HEK293 (cell line): ENCODE results near the gene DCAF4.

Experiments used
- EGR2 ChIP-seq: fragments of 450-650 bp; formaldehyde crosslinking; IDR thresholded peaks from 2 replicates; pipeline ENCODE4 v1.5.1; 2016; ENCODE audit warnings: low read depth, missing biosample characterization, missing genetic modification characterization
- HOXA7 ChIP-seq: sonication (generic); formaldehyde crosslinking; IDR thresholded peaks from 2 replicates; pipeline ENCODE4 v1.8.1; 2022; ENCODE audit warnings: missing genetic modification reagents, borderline replicate concordance
- IKZF3 ChIP-seq: fragments of 450-650 bp; IDR thresholded peaks from 2 replicates; pipeline ENCODE4 v1.5.0; 2018; ENCODE audit warnings: missing biosample characterization, mild to moderate bottlenecking, missing genetic modification characterization, moderate library complexity
- KLF9 ChIP-seq: fragments of 450-650 bp; formaldehyde crosslinking; IDR thresholded peaks from 2 replicates; pipeline ENCODE4 v1.5.1; 2016; ENCODE audit warnings: missing biosample characterization, missing genetic modification characterization, low read depth
- MZF1 ChIP-seq: fragments of 450-650 bp; formaldehyde crosslinking; IDR thresholded peaks from 2 replicates; pipeline ENCODE4 v1.5.1; 2017; ENCODE audit warnings: missing biosample characterization, missing genetic modification characterization, borderline replicate concordance
- OSR2 ChIP-seq: fragments of 450-650 bp; formaldehyde crosslinking; IDR thresholded peaks from 2 replicates; pipeline ENCODE4 v1.5.1; 2016; ENCODE audit warnings: missing biosample characterization, missing genetic modification characterization
- SP3 ChIP-seq: fragments of 450-650 bp; formaldehyde crosslinking; IDR thresholded peaks from 2 replicates; pipeline ENCODE4 v1.5.1; 2016; ENCODE audit warnings: missing biosample characterization, missing genetic modification characterization
- TRIM28 ChIP-seq: IDR thresholded peaks from 2 replicates; pipeline ENCODE4 v1.6.1; 2011; ENCODE audit warnings: low read length, control low read depth, borderline replicate concordance
- YY2 ChIP-seq: fragments of 450-650 bp; formaldehyde crosslinking; IDR thresholded peaks from 2 replicates; pipeline ENCODE4 v1.5.1; 2016; ENCODE audit warnings: missing biosample characterization, missing genetic modification characterization
- ZBTB17 ChIP-seq: fragments of 450-650 bp; formaldehyde crosslinking; IDR thresholded peaks from 2 replicates; pipeline ENCODE4 v1.5.1; 2016; ENCODE audit warnings: missing biosample characterization, missing genetic modification characterization
- ZFP3 ChIP-seq: fragments of 450-650 bp; formaldehyde crosslinking; IDR thresholded peaks from 2 replicates; pipeline ENCODE4 v1.5.1; 2016; ENCODE audit warnings: low read depth, missing biosample characterization, missing genetic modification characterization
- ZFP41 ChIP-seq: fragments of 450-650 bp; formaldehyde crosslinking; IDR thresholded peaks from 2 replicates; pipeline ENCODE4 v1.5.1; 2016; ENCODE audit warnings: missing biosample characterization, missing genetic modification characterization, borderline replicate concordance
- ZFP69B ChIP-seq: fragments of 450-650 bp; formaldehyde crosslinking; IDR thresholded peaks from 2 replicates; pipeline ENCODE4 v1.5.1; 2016; ENCODE audit warnings: missing biosample characterization, missing genetic modification characterization
- ZIC2 ChIP-seq: fragments of 450-650 bp; formaldehyde crosslinking; IDR thresholded peaks from 2 replicates; pipeline ENCODE4 v1.5.1; 2016; ENCODE audit warnings: missing biosample characterization, missing genetic modification characterization
- ZNF140 ChIP-seq: fragments of 450-650 bp; formaldehyde crosslinking; IDR thresholded peaks from 2 replicates; pipeline ENCODE4 v1.5.1; 2016; ENCODE audit warnings: missing biosample characterization, missing genetic modification characterization
- ZNF157 ChIP-seq: fragments of 450-650 bp; formaldehyde crosslinking; IDR thresholded peaks from 2 replicates; pipeline ENCODE4 v1.5.1; 2016; ENCODE audit warnings: missing biosample characterization, missing genetic modification characterization
- ZNF169 ChIP-seq: fragments of 450-650 bp; formaldehyde crosslinking; IDR thresholded peaks from 2 replicates; pipeline ENCODE4 v1.5.1; 2016; ENCODE audit warnings: missing biosample characterization, missing genetic modification characterization
- ZNF175 ChIP-seq: fragments of 450-650 bp; formaldehyde crosslinking; IDR thresholded peaks from 2 replicates; pipeline ENCODE4 v1.5.1; 2016; ENCODE audit warnings: missing biosample characterization, missing genetic modification characterization
- ZNF211 ChIP-seq: fragments of 450-650 bp; formaldehyde crosslinking; IDR thresholded peaks from 2 replicates; pipeline ENCODE4 v1.5.1; 2016; ENCODE audit warnings: low read depth, missing biosample characterization, missing genetic modification characterization
- ZNF221 ChIP-seq: fragments of 450-650 bp; formaldehyde crosslinking; IDR thresholded peaks from 2 replicates; pipeline ENCODE4 v1.5.1; 2017; ENCODE audit warnings: missing biosample characterization, missing genetic modification characterization, borderline replicate concordance
- ZNF311 ChIP-seq: fragments of 450-650 bp; formaldehyde crosslinking; IDR thresholded peaks from 2 replicates; pipeline ENCODE4 v1.5.1; 2017; ENCODE audit warnings: missing biosample characterization, missing genetic modification characterization, borderline replicate concordance
- ZNF350 ChIP-seq: fragments of 450-650 bp; formaldehyde crosslinking; IDR thresholded peaks from 2 replicates; pipeline ENCODE4 v1.5.0; 2017; ENCODE audit warnings: missing biosample characterization, mild to moderate bottlenecking, missing genetic modification characterization
- ZNF560 ChIP-seq: fragments of 450-650 bp; formaldehyde crosslinking; IDR thresholded peaks from 2 replicates; pipeline ENCODE4 v1.5.1; 2017; ENCODE audit warnings: missing biosample characterization, missing genetic modification characterization, borderline replicate concordance
- ZNF596 ChIP-seq: fragments of 450-650 bp; IDR thresholded peaks from 2 replicates; pipeline ENCODE4 v1.5.0; 2018; ENCODE audit warnings: missing biosample characterization, mild to moderate bottlenecking, missing genetic modification characterization, moderate library complexity
- ZNF621 ChIP-seq: fragments of 450-650 bp; formaldehyde crosslinking; IDR thresholded peaks from 2 replicates; pipeline ENCODE4 v1.5.1; 2017; ENCODE audit warnings: missing biosample characterization, missing genetic modification characterization
- ZNF623 ChIP-seq: fragments of 450-650 bp; formaldehyde crosslinking; IDR thresholded peaks from 2 replicates; pipeline ENCODE4 v1.5.1; 2016; ENCODE audit warnings: missing biosample characterization, missing genetic modification characterization
- ZNF624 ChIP-seq: fragments of 450-650 bp; formaldehyde crosslinking; IDR thresholded peaks from 2 replicates; pipeline ENCODE4 v1.5.1; 2017; ENCODE audit warnings: missing biosample characterization, missing genetic modification characterization
- ZNF626 ChIP-seq: fragments of 450-650 bp; sonication (Bioruptor Pico); formaldehyde crosslinking; IDR thresholded peaks from 2 replicates; pipeline ENCODE4 v1.5.1; 2018; ENCODE audit warnings: missing biosample characterization, missing genetic modification characterization, inconsistent platforms
- ZNF660 ChIP-seq: fragments of 450-650 bp; IDR thresholded peaks from 2 replicates; pipeline ENCODE4 v1.5.1; 2018; ENCODE audit warnings: missing biosample characterization, mild to moderate bottlenecking, missing genetic modification characterization
- ZNF768 ChIP-seq: fragments of 450-650 bp; formaldehyde crosslinking; IDR thresholded peaks from 2 replicates; pipeline ENCODE4 v1.5.1; 2018; ENCODE audit warnings: missing biosample characterization, mild to moderate bottlenecking, missing genetic modification characterization
- ZNF776 ChIP-seq: fragments of 450-650 bp; formaldehyde crosslinking; IDR thresholded peaks from 2 replicates; pipeline ENCODE4 v1.5.0; 2017; ENCODE audit warnings: missing biosample characterization, missing genetic modification characterization, borderline replicate concordance
- ZNF792 ChIP-seq: fragments of 450-650 bp; formaldehyde crosslinking; IDR thresholded peaks from 2 replicates; pipeline ENCODE4 v1.5.1; 2016; ENCODE audit warnings: missing biosample characterization, missing genetic modification characterization
- ZSCAN23 ChIP-seq: fragments of 450-650 bp; formaldehyde crosslinking; IDR thresholded peaks from 2 replicates; pipeline ENCODE4 v1.5.1; 2016; ENCODE audit warnings: missing biosample characterization, missing genetic modification characterization
- ZSCAN30 ChIP-seq: fragments of 450-650 bp; IDR thresholded peaks from 2 replicates; pipeline ENCODE4 v1.5.1; 2018; ENCODE audit warnings: missing biosample characterization, mild to moderate bottlenecking, missing genetic modification characterization, moderate library complexity
- ZXDB ChIP-seq: fragments of 450-650 bp; formaldehyde crosslinking; IDR thresholded peaks from 2 replicates; pipeline ENCODE4 v1.5.1; 2016; ENCODE audit warnings: missing biosample characterization, missing genetic modification characterization
- TF ChIP-seq, protein P1 (sequence below): fragments of 450-650 bp; formaldehyde crosslinking; IDR thresholded peaks from 2 replicates; pipeline ENCODE4 v1.5.1; 2016; ENCODE audit warnings: missing biosample characterization, missing genetic modification characterization
- TF ChIP-seq, protein P2 (sequence below): fragments of 450-650 bp; formaldehyde crosslinking; IDR thresholded peaks from 2 replicates; pipeline ENCODE4 v1.5.1; 2016; ENCODE audit warnings: missing biosample characterization, missing genetic modification characterization, low read depth
- TF ChIP-seq, protein P3 (sequence below): fragments of 450-650 bp; formaldehyde crosslinking; IDR thresholded peaks from 2 replicates; pipeline ENCODE4 v1.5.1; 2016; ENCODE audit warnings: missing biosample characterization, missing genetic modification characterization
- TF ChIP-seq, protein P4 (sequence below): fragments of 450-650 bp; formaldehyde crosslinking; optimal IDR thresholded peaks from 2 replicates; pipeline ENCODE3; 2016; ENCODE audit warnings: missing biosample characterization, mild to moderate bottlenecking, missing genetic modification characterization

DCAF4 gene

DNA sequence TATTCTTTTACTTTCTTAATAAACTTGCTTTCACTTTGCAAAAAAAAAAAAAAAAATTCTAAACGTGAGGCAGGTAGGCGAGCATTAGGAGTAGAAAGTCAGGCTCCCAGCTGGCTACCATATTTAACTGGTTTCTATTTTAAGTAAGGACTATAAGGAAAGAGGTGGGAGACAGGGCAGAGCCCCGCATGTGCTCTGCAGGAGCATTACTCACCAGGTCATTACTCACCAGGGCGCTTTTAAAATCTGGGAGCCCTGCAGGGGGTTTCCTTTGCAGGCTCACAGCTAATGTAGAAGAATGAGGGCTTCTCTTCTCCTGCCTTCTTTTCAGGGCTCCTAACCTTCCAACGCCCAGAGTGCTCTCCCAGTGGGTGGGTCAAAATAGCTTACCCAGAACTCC is 18.4 kb upstream of the DCAF4 start (continued):
- no peak for TF ChIP-seq ZNF157 (tag by site-specific recombination)
- TF ChIP-seq YY2 (tag by site-specific recombination): no peak
- TF ChIP-seq HOXA7 (CRISPR knock-in tag): no peak
- no peak for TF ChIP-seq ZNF792 (tag by site-specific recombination)
- TF ChIP-seq ZNF623 (tag by site-specific recombination): no peak
- TF ChIP-seq ZFP69B: peak; percentile 39; the same call in 1 of the 2 replicates
- no peak for TF ChIP-seq ZSCAN23 (tag by site-specific recombination)
- no peak for TF ChIP-seq ZNF624
- TF ChIP-seq ZNF621 (tag by site-specific recombination): no peak
- TF ChIP-seq, protein P1, sequence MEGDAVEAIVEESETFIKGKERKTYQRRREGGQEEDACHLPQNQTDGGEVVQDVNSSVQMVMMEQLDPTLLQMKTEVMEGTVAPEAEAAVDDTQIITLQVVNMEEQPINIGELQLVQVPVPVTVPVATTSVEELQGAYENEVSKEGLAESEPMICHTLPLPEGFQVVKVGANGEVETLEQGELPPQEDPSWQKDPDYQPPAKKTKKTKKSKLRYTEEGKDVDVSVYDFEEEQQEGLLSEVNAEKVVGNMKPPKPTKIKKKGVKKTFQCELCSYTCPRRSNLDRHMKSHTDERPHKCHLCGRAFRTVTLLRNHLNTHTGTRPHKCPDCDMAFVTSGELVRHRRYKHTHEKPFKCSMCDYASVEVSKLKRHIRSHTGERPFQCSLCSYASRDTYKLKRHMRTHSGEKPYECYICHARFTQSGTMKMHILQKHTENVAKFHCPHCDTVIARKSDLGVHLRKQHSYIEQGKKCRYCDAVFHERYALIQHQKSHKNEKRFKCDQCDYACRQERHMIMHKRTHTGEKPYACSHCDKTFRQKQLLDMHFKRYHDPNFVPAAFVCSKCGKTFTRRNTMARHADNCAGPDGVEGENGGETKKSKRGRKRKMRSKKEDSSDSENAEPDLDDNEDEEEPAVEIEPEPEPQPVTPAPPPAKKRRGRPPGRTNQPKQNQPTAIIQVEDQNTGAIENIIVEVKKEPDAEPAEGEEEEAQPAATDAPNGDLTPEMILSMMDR (tag by site-specific recombination): no peak
- TF ChIP-seq KLF9 (tag by site-specific recombination): no peak
- TF ChIP-seq ZNF140: no peak
- TF ChIP-seq, protein P2, sequence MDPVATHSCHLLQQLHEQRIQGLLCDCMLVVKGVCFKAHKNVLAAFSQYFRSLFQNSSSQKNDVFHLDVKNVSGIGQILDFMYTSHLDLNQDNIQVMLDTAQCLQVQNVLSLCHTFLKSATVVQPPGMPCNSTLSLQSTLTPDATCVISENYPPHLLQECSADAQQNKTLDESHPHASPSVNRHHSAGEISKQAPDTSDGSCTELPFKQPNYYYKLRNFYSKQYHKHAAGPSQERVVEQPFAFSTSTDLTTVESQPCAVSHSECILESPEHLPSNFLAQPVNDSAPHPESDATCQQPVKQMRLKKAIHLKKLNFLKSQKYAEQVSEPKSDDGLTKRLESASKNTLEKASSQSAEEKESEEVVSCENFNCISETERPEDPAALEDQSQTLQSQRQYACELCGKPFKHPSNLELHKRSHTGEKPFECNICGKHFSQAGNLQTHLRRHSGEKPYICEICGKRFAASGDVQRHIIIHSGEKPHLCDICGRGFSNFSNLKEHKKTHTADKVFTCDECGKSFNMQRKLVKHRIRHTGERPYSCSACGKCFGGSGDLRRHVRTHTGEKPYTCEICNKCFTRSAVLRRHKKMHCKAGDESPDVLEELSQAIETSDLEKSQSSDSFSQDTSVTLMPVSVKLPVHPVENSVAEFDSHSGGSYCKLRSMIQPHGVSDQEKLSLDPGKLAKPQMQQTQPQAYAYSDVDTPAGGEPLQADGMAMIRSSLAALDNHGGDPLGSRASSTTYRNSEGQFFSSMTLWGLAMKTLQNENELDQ (tag by site-specific recombination): no peak
- TF ChIP-seq OSR2 (tag by site-specific recombination): peak; percentile 36; the same call in 1 of the 2 replicates
- TF ChIP-seq ZXDB (tag by site-specific recombination): no peak
- no peak for TF ChIP-seq ZNF221 (tag by site-specific recombination)
- no peak for TF ChIP-seq ZFP3 (tag by site-specific recombination)
- TF ChIP-seq ZNF311 (tag by site-specific recombination): no peak
- no peak for TF ChIP-seq ZNF169 (tag by site-specific recombination)
- TF ChIP-seq ZSCAN30 (tag by site-specific recombination): no peak
- no peak for TF ChIP-seq ZFP41 (tag by site-specific recombination)
- no peak for TF ChIP-seq ZNF660 (tag by site-specific recombination)
- TF ChIP-seq ZNF211 (tag by site-specific recombination): no peak
- TF ChIP-seq EGR2 (tag by site-specific recombination): no peak
- no peak for TF ChIP-seq ZNF175 (tag by site-specific recombination)
- TF ChIP-seq, protein P3, sequence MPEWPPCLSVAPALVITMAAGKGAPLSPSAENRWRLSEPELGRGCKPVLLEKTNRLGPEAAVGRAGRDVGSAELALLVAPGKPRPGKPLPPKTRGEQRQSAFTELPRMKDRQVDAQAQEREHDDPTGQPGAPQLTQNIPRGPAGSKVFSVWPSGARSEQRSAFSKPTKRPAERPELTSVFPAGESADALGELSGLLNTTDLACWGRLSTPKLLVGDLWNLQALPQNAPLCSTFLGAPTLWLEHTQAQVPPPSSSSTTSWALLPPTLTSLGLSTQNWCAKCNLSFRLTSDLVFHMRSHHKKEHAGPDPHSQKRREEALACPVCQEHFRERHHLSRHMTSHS: no peak
- peak; percentile 94 for TF ChIP-seq ZIC2 (tag by site-specific recombination)
- no peak for TF ChIP-seq ZNF596 (tag by site-specific recombination)
- 0 out of 2 replicates have a peak, but pooled peaks have one; percentile 39 for TF ChIP-seq ZBTB17 (tag by site-specific recombination)
- peak; percentile 58; the same call in 1 of the 2 replicates for TF ChIP-seq IKZF3 (tag by site-specific recombination)
- TF ChIP-seq ZNF626 (tag by site-specific recombination): no peak
- TF ChIP-seq TRIM28: no peak
- no peak for TF ChIP-seq ZNF350 (tag by site-specific recombination)
- no peak for TF ChIP-seq SP3 (tag by site-specific recombination)
- TF ChIP-seq ZNF768 (tag by site-specific recombination): no peak
- no peak for TF ChIP-seq ZNF776 (tag by site-specific recombination)
- TF ChIP-seq MZF1 (tag by site-specific recombination): no peak
- TF ChIP-seq, protein P4, sequence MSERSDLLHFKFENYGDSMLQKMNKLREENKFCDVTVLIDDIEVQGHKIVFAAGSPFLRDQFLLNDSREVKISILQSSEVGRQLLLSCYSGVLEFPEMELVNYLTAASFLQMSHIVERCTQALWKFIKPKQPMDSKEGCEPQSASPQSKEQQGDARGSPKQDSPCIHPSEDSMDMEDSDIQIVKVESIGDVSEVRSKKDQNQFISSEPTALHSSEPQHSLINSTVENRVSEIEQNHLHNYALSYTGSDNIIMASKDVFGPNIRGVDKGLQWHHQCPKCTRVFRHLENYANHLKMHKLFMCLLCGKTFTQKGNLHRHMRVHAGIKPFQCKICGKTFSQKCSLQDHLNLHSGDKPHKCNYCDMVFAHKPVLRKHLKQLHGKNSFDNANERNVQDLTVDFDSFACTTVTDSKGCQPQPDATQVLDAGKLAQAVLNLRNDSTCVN (tag by site-specific recombination): no peak
- no peak for TF ChIP-seq ZNF560 (tag by site-specific recombination)
